ENCODE measurements around the gene PSMA6. TPM values are rescaled to one million over a fixed set of nuclear protein-coding genes. Genes with fewer than 3 reads are reported as not detected.

Gene PSMA6
- total RNA-seq, 1 donor from 2014 or later, result 225 TPM

- Histone ChIP-seq H2AFZ (ENCODE audit: low read depth, low read length) (peak overlapping the region; percentile 75), H3K9me3 (ENCODE audit: insufficient read depth, low read depth, low read length) (no peaks in the 10 kb centered on the region), H4K20me1 (ENCODE audit: insufficient read depth, low read length) (no peaks in the 10 kb centered on the region), H3K4me3 (ENCODE audit: insufficient read depth, low read depth, low read length) (no peak overlapping the region), H3K27ac (ENCODE audit: low read depth, low read length) (no peak overlapping the region), H3K4me1 (ENCODE audit: insufficient read depth, low read length) (peaks cover 14% of the 10 kb centered on the region), H3K79me2 (ENCODE audit: insufficient read depth, low read length) (no peaks in the 10 kb centered on the region), H3K4me2 (ENCODE audit: low read length) (peak overlapping the region; percentile 60), H3K36me3 (ENCODE audit: insufficient read depth, low read length) (no peaks in the 10 kb centered on the region), H3K9ac (ENCODE audit: low read length) (no peak overlapping the region), H3K27me3 (ENCODE audit: insufficient read depth, low read length) (no peaks in the 10 kb centered on the region)
- Mint-ChIP-seq H3K9me3 (ENCODE audit: unreplicated experiment) (no peaks in the 10 kb centered on the region), H3K36me3 (ENCODE audit: low read depth, unreplicated experiment) (no peaks in the 10 kb centered on the region), H3K27me3 (ENCODE audit: low read depth, unreplicated experiment) (peaks cover 4% of the 10 kb centered on the region), H3K4me1 (ENCODE audit: low read depth, unreplicated experiment) (peaks cover 8% of the 10 kb centered on the region), H3K4me3 (ENCODE audit: unreplicated experiment) (no peak overlapping the region), H3K27ac (ENCODE audit: unreplicated experiment) (no peak overlapping the region)
- no peak for TF ChIP-seq EZH2 (IDR thresholded peaks at IDR 0.05; ENCODE audit: insufficient read depth, low read length)
- TF ChIP-seq CTCF (IDR thresholded peaks at IDR 0.05; ENCODE audit: insufficient read depth, low read depth, low read length), result no peak
- peak; percentile 74 for DNase-seq (ENCODE audit: low read depth)
- no peak for FAIRE-seq
Observed at GRCh38 chr14:35341751-35342488, 49.7 kb downstream of the PSMA6 start.

GRCh38 chr14:35342489-35343010 is 50.4 kb downstream of the PSMA6 start:
- TF ChIP-seq EZH2 (IDR thresholded peaks at IDR 0.05; ENCODE audit: insufficient read depth, low read length) (no peak), CTCF (IDR thresholded peaks at IDR 0.05; ENCODE audit: insufficient read depth, low read depth, low read length) (no peak)
- no peak overlapping the region for H3K27ac Mint-ChIP-seq (ENCODE audit: unreplicated experiment)

DNA sequence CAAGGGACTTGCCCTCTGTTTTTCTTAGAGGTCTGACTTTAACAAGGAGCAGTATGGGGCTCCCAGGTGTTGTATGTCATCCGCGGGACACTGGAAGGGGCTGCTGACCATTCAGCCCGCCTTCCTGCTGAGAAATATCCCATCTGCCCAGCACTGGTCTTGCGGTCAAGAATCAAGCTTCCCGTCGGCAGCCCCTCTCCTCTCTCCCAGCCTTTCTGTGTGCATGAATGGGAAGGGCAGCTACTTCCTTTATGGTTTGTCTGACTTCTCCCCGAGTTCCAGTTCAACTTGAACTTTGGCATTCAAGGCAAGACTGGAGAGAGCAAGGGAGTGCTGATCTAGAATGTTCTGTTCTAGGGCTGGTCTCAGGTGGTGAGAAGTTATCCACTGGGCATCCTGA is 51.5 kb downstream of the PSMA6 start:
- no peaks in the 10 kb centered on the region for H3K9me3 ChIP-seq (ENCODE audit: insufficient read depth, low read depth, low read length)
- H3K4me1 ChIP-seq (ENCODE audit: insufficient read depth, low read length), result peaks cover 13% of the 10 kb centered on the region
- no peaks in the 10 kb centered on the region for H4K20me1 ChIP-seq (ENCODE audit: insufficient read depth, low read length)
- Mint-ChIP-seq H3K4me1 (ENCODE audit: low read depth, unreplicated experiment) (peaks cover 6% of the 10 kb centered on the region), H3K27me3 (ENCODE audit: low read depth, unreplicated experiment) (peaks cover 8% of the 10 kb centered on the region), H3K9me3 (ENCODE audit: unreplicated experiment) (no peaks in the 10 kb centered on the region), H3K4me3 (ENCODE audit: unreplicated experiment) (no peak overlapping the region), H3K36me3 (ENCODE audit: low read depth, unreplicated experiment) (no peaks in the 10 kb centered on the region), H3K27ac (ENCODE audit: unreplicated experiment) (no peak overlapping the region)
- H3K4me3 ChIP-seq (ENCODE audit: insufficient read depth, low read depth, low read length), result no peak overlapping the region
- FAIRE-seq, result no peak
- no peak for DNase-seq (ENCODE audit: low read depth)
- no peaks in the 10 kb centered on the region for H3K79me2 ChIP-seq (ENCODE audit: insufficient read depth, low read length)
- H2AFZ ChIP-seq (ENCODE audit: low read depth, low read length), result no peak overlapping the region
- no peak overlapping the region for H3K27ac ChIP-seq (ENCODE audit: low read depth, low read length)
- H3K27me3 ChIP-seq (ENCODE audit: insufficient read depth, low read length), result no peaks in the 10 kb centered on the region
- H3K4me2 ChIP-seq (ENCODE audit: low read length), result no peak overlapping the region
- no peak for TF ChIP-seq CTCF (IDR thresholded peaks at IDR 0.05; ENCODE audit: insufficient read depth, low read depth, low read length)
- TF ChIP-seq EZH2 (IDR thresholded peaks at IDR 0.05; ENCODE audit: insufficient read depth, low read length), result no peak
- H3K9ac ChIP-seq (ENCODE audit: low read length), result no peak overlapping the region
- no peaks in the 10 kb centered on the region for H3K36me3 ChIP-seq (ENCODE audit: insufficient read depth, low read length)

More at GRCh38 chr14:35342489-35343010, 50.4 kb downstream of the PSMA6 start:
- Mint-ChIP-seq H3K27me3 (ENCODE audit: low read depth, unreplicated experiment) (peaks cover 8% of the 10 kb centered on the region), H3K4me3 (ENCODE audit: unreplicated experiment) (no peak overlapping the region), H3K36me3 (ENCODE audit: low read depth, unreplicated experiment) (no peaks in the 10 kb centered on the region), H3K4me1 (ENCODE audit: low read depth, unreplicated experiment) (peaks cover 6% of the 10 kb centered on the region), H3K9me3 (ENCODE audit: unreplicated experiment) (no peaks in the 10 kb centered on the region)
- DNase-seq (ENCODE audit: low read depth) (no peak), FAIRE-seq (no peak)
- Histone ChIP-seq H3K9me3 (ENCODE audit: insufficient read depth, low read depth, low read length) (no peaks in the 10 kb centered on the region), H3K27ac (ENCODE audit: low read depth, low read length) (no peak overlapping the region), H3K36me3 (ENCODE audit: insufficient read depth, low read length) (no peaks in the 10 kb centered on the region), H3K4me2 (ENCODE audit: low read length) (peak overlapping the region; percentile 60), H2AFZ (ENCODE audit: low read depth, low read length) (peak overlapping the region; percentile 75), H3K27me3 (ENCODE audit: insufficient read depth, low read length) (no peaks in the 10 kb centered on the region), H4K20me1 (ENCODE audit: insufficient read depth, low read length) (no peaks in the 10 kb centered on the region), H3K79me2 (ENCODE audit: insufficient read depth, low read length) (no peaks in the 10 kb centered on the region), H3K9ac (ENCODE audit: low read length) (no peak overlapping the region), H3K4me1 (ENCODE audit: insufficient read depth, low read length) (peaks cover 13% of the 10 kb centered on the region), H3K4me3 (ENCODE audit: insufficient read depth, low read depth, low read length) (no peak overlapping the region)
